ENCODE data around the gene LIME1.

Gene LIME1

GRCh38 chr20:63751471-63752271 is 15.2 kb downstream of the LIME1 start:
- DNase-seq = no peak

DNA sequence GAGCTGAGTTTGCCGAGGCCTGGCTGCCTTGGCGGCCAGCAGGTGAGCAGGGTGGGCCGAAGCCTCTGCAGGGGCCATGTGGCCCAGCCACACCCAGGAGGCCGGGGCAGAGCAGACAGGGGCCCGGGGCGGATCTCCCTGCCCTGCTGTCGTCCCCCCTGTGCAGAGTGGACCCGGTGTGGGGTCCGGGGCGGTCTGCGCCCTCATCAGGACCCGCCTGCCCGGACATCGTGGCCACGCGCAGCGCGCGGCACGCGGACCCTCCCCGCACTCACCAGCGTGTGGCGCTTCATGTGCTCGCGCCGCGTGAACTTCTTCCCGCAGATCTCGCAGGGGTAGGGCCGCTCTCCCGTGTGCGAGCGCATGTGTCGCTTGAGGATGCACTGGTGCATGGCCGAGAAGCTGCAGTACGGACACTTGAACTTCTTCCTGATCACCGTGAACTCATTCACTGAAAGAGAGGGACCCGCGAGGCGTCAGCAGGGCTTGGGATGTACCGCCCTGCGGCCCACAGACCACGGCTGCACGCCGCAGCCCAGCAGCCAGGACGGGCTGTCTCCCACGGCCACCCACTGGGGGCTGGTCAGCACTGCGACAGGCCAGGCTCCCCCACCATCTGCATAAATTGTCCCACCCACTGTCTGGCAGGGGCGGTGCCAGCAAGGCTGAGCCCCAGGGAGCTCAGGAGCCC is 16.1 kb downstream of the LIME1 start:
- DNase-seq = no peak

DNA sequence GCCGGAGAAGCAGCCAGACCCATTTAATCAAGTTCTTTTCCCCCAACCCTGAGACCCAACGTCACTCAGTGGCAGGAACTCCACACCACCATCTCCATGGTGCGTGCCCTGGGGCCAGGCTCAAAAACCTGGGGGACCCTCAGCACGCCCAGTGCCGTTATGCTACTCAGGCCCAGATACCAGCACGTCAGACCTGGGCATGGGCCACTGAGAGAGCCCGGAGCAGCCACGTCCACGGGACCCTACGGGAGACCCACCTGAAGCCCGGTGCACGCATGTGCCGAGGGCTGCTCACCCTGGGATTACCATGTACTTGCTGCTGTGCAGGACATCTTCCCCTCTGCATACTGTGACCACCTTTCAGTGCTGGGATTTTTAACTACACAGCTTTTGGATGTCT is 16.9 kb downstream of the LIME1 start:
- DNase-seq = no peak

GRCh38 chr20:63754008-63754407 is 17.5 kb downstream of the LIME1 start:
- DNase-seq = no peak

- no peak for DNase-seq
These were observed 19.6 kb downstream of the LIME1 start for GRCh38 chr20:63755933-63756647.

DNA sequence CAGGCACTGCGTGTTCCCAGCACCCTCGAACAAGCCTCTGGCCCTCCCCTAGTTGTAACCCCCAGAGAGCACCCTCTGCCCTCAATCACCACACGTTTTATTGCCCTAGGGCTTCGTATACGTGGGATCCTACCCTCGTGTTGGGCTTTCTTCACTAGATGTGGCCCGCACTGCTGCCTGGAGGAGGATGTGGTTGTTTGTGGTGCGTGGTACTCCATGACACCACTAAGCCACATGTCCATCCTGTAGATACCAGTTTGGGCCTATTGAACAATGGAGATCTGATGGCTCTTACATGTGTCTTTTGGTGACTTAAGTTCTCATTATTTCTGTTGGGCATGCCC is 20.2 kb downstream of the LIME1 start:
- no peak for DNase-seq

- DNase-seq = no peak
These were observed 21.7 kb downstream of the LIME1 start for GRCh38 chr20:63758152-63758551.

DNA sequence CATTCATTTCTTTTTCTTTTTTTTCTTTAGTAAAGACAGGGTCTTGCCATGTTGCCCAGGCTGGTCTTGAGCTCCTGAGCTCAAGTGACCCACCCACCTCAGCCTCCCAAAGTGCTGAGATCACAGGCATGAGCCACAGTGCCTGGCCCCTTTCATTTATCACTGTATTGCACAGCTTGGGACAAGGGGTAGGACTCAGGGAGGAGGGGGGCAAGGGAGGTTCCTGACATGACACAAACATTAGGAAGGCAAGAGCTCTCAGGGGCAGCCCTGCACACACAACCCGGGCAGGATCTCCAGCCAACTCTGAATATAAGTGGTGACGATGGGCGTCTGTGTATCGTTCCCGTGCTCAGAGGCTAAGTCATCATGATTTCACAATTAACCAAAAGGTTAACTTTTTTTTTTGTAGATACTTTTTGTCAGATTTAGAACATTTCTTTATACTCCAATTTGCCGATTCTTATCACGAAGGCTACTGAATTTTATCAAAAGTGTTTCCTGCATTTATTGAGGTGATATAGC is 23.0 kb downstream of the LIME1 start:
- DNase-seq = no peak

GRCh38 chr20:63765082-63765873 is 28.8 kb downstream of the LIME1 start:
- no peak for DNase-seq

DNA sequence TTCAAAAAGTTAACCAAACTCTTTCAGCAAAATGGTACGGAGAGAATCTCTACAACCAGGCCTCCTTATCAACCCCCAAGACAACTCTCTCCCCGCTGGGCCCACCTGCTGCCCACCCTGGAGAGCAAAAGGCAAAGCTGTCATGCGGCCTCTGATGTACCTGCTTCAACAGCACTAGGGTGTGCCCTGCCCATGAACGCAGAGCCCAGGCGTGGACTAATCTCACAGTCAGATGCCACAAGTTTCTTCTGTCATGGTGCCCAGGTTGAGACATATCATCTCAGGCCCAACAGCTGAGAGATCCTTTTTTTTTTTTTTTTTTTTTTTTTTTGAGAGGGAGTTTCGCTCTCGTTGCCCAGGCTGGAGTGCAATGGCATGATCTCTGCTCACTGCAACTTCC is 29.4 kb downstream of the LIME1 start:
- no peak for DNase-seq

DNA sequence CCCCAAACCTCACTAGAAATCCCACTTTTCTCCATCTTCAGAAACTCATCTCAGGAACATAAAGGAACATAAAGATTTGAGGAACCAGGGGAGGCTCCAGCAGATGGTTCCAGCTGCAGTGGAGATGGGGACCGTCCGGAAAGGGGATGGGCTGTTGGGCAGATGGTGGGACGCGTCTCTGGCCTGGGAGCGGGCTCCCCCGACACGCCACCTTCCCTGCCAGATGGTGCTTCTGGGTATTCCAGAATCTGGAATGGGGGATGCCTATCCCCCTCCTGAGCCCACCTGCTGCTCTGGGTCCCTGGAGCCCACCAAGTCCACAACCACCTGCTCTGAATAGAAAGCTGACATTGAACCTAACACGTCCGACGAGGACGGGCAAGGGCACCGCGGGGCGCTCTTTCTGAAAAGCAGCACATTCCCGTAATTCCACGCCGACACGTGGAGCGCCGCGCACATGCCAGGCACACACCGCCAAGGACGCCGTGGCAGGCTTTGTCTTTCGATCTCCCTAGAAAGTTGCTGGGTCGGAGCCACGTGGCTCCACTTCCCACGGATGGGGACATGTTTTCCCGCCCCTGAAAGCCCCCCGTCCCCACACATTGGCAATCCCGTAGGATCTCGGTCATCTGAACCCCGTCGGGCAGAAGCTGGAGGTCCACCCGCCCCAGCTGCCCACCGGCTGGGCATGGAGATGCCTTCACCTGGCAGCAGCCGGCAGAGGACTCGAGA is 30.4 kb downstream of the LIME1 start:
- no peak for DNase-seq

- DNase-seq = no peak
These were observed 31.0 kb downstream of the LIME1 start for GRCh38 chr20:63767456-63767855.

- DNase-seq = no peak
These were observed 31.4 kb downstream of the LIME1 start for GRCh38 chr20:63767886-63768285.

DNA sequence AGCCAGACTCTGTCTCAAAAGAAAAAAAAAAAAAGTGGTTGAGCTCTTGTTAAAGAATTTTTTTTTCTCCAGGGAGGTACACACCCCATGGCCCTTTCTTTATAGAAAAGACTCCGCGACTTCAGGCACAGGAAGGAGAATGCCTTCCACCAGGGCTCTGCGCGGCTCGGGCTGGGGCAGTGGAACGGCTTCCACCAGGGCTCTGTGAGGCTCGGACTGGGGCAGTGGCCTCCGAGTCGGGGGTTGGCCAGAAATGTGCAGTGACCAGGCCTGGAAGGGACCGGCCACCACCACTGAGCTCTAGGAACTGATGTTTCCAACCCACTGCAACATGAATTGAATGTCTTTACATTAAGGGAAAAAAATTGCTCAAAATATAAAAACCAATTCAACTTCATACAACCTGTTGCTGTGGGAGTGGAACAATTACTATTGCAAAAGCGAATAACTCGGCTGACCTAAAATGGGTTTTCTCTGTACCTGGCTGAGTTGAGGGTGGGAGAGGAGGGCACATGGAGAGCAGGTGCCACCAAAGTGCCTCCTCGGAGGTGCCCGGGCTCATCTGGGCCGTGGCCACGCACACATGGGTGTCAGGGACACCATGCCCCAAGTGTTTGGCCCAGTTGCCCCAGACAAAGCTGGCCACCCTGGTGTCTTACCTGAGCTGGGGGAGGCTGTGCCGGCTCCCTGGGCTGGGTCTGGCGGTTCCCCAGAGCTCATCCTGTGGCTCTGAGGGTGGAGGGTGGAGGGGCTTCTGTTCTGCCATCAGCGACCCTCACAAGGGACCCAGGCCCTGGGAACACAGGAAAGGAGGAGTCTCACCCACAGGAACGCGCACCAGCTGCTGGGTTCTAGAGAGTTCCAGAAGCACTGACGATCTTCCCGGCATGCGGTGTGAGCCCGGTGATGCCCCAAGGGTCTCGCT is 32.4 kb downstream of the LIME1 start:
- no peak for DNase-seq

DNA sequence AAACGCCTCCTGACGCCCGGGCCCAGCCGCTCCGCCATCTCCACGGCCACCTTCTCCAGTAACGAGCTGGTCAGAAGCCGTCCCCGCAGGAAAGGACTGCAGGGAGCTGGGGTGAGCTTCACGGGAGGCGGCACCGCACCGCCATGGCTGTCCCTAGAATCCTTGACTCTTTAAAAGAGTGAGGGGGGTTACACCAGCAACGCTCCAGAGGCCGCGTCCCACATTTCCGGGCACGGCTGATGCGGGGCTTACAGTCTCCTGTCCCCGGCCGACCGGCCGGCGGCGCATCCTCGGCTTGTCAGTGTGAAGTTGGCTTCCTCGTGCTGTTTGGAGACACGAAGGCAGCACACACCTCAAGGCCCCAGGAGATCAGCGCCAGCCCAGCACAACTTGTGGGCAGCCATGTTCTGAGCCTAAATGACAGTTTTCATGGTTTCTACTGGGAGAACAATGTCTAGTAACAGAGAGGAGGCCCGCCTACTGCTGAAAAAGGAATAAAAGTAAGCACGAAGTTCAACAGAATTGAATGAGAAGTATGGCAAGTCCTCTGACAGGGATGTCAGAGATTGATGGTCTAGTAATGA is 33.5 kb downstream of the LIME1 start:
- DNase-seq = no peak

- no peak for DNase-seq
These were observed 34.7 kb downstream of the LIME1 start for GRCh38 chr20:63771046-63771707.

DNA sequence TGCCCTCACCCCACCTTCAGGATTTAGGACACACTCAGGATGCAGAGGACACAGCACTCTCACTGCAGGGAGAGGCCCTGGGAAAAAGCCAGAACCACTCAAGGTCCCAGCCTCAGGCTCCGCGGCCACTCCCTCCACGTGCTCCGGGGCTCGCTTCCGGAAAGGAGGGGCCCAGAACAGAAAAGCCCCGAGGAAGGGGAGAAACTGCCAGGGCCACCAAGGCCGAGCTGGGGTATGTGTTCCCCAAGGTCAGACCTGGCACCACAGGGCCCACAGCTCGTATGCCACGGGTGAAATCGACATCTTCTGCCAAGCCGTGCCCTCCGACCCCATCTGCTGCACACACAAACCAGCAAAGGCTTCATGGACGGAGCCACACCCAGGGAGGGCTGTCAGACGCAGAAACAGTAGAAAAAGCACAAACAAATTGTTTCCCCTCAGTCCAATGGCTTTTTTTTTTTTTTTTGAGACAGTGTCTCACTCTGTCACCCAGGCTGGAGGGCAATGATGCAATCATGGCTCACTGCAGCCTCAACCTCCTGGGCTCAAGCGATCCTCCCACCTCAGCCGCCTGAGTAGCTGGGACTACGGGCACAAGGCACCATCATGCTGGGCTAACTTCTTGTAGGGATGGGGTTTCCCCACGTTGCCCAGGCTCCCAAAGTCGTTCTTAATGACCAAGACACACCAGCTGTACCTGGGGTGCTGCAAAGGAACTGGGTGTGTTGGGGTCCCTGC is 36.5 kb downstream of the LIME1 start:
- DNase-seq = no peak

GRCh38 chr20:63773571-63774241 is 37.2 kb downstream of the LIME1 start:
- DNase-seq = no peak

GRCh38 chr20:63774306-63774705 is 37.8 kb downstream of the LIME1 start:
- no peak for DNase-seq

Measured in SW 1271 (cell line).